Upper lobe of left lung (tissue), 6 donors: Measurements from ENCODE around the gene PTGIR. TPM values are rescaled to one million over a fixed set of nuclear protein-coding genes. Genes with fewer than 3 reads are reported as not detected.

ENCODE experiments used
- ATAC-seq, 2 donors: fragments of 200-7000 bp; cut with Tn5 transposase; one replicate each; pipeline ENCODE4 v1.9.1; 2022; ENCODE audit warnings: mild to moderate bottlenecking in 2 of 2, moderate library complexity in 2 of 2; ENCODE audit not compliant: low FRiP score in 2 of 2
- DNase-seq, 2 donors: peaks; one replicate each; pipeline ENCODE4 v3.0.0-alpha.2; 2019 to 2020
- H3K27ac ChIP-seq, 4 donors: fragments of 200-600 bp; sonication (generic); one replicate each; pipeline ENCODE4 v1.5.1; 2016 to 2019
- H3K27me3 ChIP-seq, 4 donors: fragments of 200-600 bp; sonication (generic); one replicate each; pipeline ENCODE4 v1.5.1; 2017 to 2019
- H3K36me3 ChIP-seq, 4 donors: fragments of 200-600 bp; sonication (generic); one replicate each; pipeline ENCODE4 v1.5.1; 2016 to 2019
- H3K4me1 ChIP-seq, 4 donors: fragments of 200-600 bp; sonication (generic); one replicate each; pipeline ENCODE4 v1.5.1; 2018 to 2019
- H3K4me3 ChIP-seq, 4 donors: fragments of 200-600 bp; sonication (generic); one replicate each; pipeline ENCODE4 v1.5.1; 2017 to 2019; ENCODE audit warnings: mild to moderate bottlenecking in 2 of 4, moderate library complexity in 1 of 4
- H3K9me3 ChIP-seq, 4 donors: fragments of 200-600 bp; sonication (generic); one replicate each; pipeline ENCODE4 v1.5.1; 2018 to 2019
- EP300 ChIP-seq, 4 donors: sonication (generic); formaldehyde crosslinking; IDR thresholded peaks; one replicate each; pipeline ENCODE4 v1.5.1; 2017; ENCODE audit warnings: antibody characterized with exemption in 4 of 4, control low read depth in 2 of 4
- POLR2A ChIP-seq, 4 donors: fragments of 450-650 bp; IDR thresholded peaks; one replicate each; pipeline ENCODE4 v1.5.1; 2016 to 2017; ENCODE audit warnings: antibody characterized with exemption in 4 of 4, mild to moderate bottlenecking in 2 of 4
- POLR2AphosphoS5 ChIP-seq, 2 donors: sonication (generic); formaldehyde crosslinking; IDR thresholded peaks; one replicate each; pipeline ENCODE4 v1.5.1; 2017; ENCODE audit warnings: antibody characterized with exemption in 2 of 2
- WGBS, 2 donors: methylation state at CpG; one replicate each; pipeline ENCODE4 v1.1.5; 2017 to 2018; 5-methylcytosine and 5-hydroxymethylcytosine counted together
- total RNA-seq, 6 donors: library from RNA; depleted of rRNA in 4 of 6; stranded (reverse); fragments of >200 nt in 4 of 6; gene quantifications; one replicate each; pipeline versions ENCODE4 v1.1.0 to v1.2.1, GENCODE V29; 2016 to 2021
- TF ChIP-seq, protein P1 (sequence below), 6 experiments: fragments of 450-650 bp in 4 of 6; fragments of 200-600 bp in 2 of 6; sonication (generic) in 2 of 6; IDR thresholded peaks; one replicate each; pipeline ENCODE4 v1.5.1; 2016 to 2019; ENCODE audit warnings: antibody characterized with exemption in 6 of 6
- donor health status: DM: no; HTN: no; CAD: no; lungs with moderate emphysema.
- donor health status: DM: no; HTN: yes; CAD: no; lungs with severe emphysema.

PTGIR gene
- total RNA-seq, 6 donors from 2014 or later: 6.4 to 26.0 (median 11.1) TPM

- H3K4me3 ChIP-seq: no peak overlapping the region
- DNase-seq (no peak), ATAC-seq (no peak)
- no peaks in the 10 kb centered on the region for H3K36me3 ChIP-seq
- no peaks in the 10 kb centered on the region for H3K9me3 ChIP-seq
- H3K27me3 ChIP-seq: no peaks in the 10 kb centered on the region
- no peak for TF ChIP-seq POLR2AphosphoS5 (IDR thresholded peaks at IDR 0.05)
- TF ChIP-seq, protein P1, sequence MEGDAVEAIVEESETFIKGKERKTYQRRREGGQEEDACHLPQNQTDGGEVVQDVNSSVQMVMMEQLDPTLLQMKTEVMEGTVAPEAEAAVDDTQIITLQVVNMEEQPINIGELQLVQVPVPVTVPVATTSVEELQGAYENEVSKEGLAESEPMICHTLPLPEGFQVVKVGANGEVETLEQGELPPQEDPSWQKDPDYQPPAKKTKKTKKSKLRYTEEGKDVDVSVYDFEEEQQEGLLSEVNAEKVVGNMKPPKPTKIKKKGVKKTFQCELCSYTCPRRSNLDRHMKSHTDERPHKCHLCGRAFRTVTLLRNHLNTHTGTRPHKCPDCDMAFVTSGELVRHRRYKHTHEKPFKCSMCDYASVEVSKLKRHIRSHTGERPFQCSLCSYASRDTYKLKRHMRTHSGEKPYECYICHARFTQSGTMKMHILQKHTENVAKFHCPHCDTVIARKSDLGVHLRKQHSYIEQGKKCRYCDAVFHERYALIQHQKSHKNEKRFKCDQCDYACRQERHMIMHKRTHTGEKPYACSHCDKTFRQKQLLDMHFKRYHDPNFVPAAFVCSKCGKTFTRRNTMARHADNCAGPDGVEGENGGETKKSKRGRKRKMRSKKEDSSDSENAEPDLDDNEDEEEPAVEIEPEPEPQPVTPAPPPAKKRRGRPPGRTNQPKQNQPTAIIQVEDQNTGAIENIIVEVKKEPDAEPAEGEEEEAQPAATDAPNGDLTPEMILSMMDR (IDR thresholded peaks at IDR 0.05): no peak
- no peak for TF ChIP-seq POLR2A (IDR thresholded peaks at IDR 0.05)
- no peak for TF ChIP-seq EP300 (IDR thresholded peaks at IDR 0.05)
- WGBS, 2 donors: 79 to 86% methylated on average over 5 to 6 of the region's 6 CpGs
- peaks cover 0 to 14% (median 6%) of the 10 kb centered on the region in 4 donors for H3K4me1 ChIP-seq
- H3K27ac ChIP-seq: no peak overlapping the region
Observed at GRCh38 chr19:46596008-46596407, 28.9 kb downstream of the PTGIR start.

GRCh38 chr19:46591870-46592269 is 33.0 kb downstream of the PTGIR start:
- Histone ChIP-seq H3K27me3 (no peaks in the 10 kb centered on the region), H3K4me3 (no peak overlapping the region), H3K4me1 (peaks cover 0 to 12% (median 3%) of the 10 kb centered on the region in 4 donors), H3K9me3 (no peaks in the 10 kb centered on the region), H3K36me3 (no peaks in the 10 kb centered on the region), H3K27ac (no peak overlapping the region)
- DNase-seq (no peak), ATAC-seq (no peak)
- 72 to 79% methylated on average over 3 of the region's 3 CpGs for WGBS, 2 donors
- TF ChIP-seq POLR2A (IDR thresholded peaks at IDR 0.05) (no peak), EP300 (IDR thresholded peaks at IDR 0.05) (no peak)
- TF ChIP-seq, protein P1 (IDR thresholded peaks at IDR 0.05): no peak

GRCh38 chr19:46591254-46591653 is 33.6 kb downstream of the PTGIR start:
- H3K27ac ChIP-seq: no peak overlapping the region
- ATAC-seq (no peak), DNase-seq (no peak)
- peaks cover 0 to 12% (median 3%) of the 10 kb centered on the region in 4 donors for H3K4me1 ChIP-seq
- H3K27me3 ChIP-seq: no peaks in the 10 kb centered on the region
- no peaks in the 10 kb centered on the region for H3K9me3 ChIP-seq
- WGBS, 2 donors: 95 to 98% methylated on average over 4 of the region's 4 CpGs
- TF ChIP-seq, protein P1 (IDR thresholded peaks at IDR 0.05): no peak
- TF ChIP-seq POLR2AphosphoS5 (IDR thresholded peaks at IDR 0.05) (no peak), EP300 (IDR thresholded peaks at IDR 0.05) (no peak), POLR2A (IDR thresholded peaks at IDR 0.05) (no peak)
- no peak overlapping the region for H3K4me3 ChIP-seq
- H3K36me3 ChIP-seq: no peaks in the 10 kb centered on the region

- DNase-seq: no peak
Observed at GRCh38 chr19:46587861-46588260, 37.0 kb downstream of the PTGIR start.

GRCh38 chr19:46586294-46586693 is 38.6 kb downstream of the PTGIR start:
- H3K27me3 ChIP-seq: no peaks in the 10 kb centered on the region
- TF ChIP-seq POLR2AphosphoS5 (IDR thresholded peaks at IDR 0.05): no peak
- no peak for TF ChIP-seq EP300 (IDR thresholded peaks at IDR 0.05)
- TF ChIP-seq, protein P1 (IDR thresholded peaks at IDR 0.05): no peak
- no peaks in the 10 kb centered on the region for H3K36me3 ChIP-seq
- H3K4me3 ChIP-seq: no peak overlapping the region
- 64 to 86% methylated on average over 4 of the region's 4 CpGs for WGBS, 2 donors
- H3K9me3 ChIP-seq: no peaks in the 10 kb centered on the region
- no peaks in the 10 kb centered on the region for H3K4me1 ChIP-seq
- DNase-seq (no peak), ATAC-seq (no peak)
- H3K27ac ChIP-seq: no peak overlapping the region

More at GRCh38 chr19:46587861-46588260, 37.0 kb downstream of the PTGIR start:
- Histone ChIP-seq H3K27me3 (no peaks in the 10 kb centered on the region), H3K4me1 (peaks cover 0 to 6% (median 3%) of the 10 kb centered on the region in 4 donors), H3K36me3 (no peaks in the 10 kb centered on the region), H3K27ac (no peak overlapping the region), H3K4me3 (no peak overlapping the region), H3K9me3 (no peaks in the 10 kb centered on the region)
- WGBS, 2 donors: 73 to 87% methylated on average over 3 of the region's 3 CpGs
- ATAC-seq: no peak
- TF ChIP-seq, protein P1 (IDR thresholded peaks at IDR 0.05): no peak
- no peak for TF ChIP-seq EP300 (IDR thresholded peaks at IDR 0.05)
- no peak for TF ChIP-seq POLR2A (IDR thresholded peaks at IDR 0.05)
- TF ChIP-seq POLR2AphosphoS5 (IDR thresholded peaks at IDR 0.05): no peak
